Stomach (tissue), 4 donors: ENCODE data around the gene NKIRAS1.

Experiments used
- POLR2A ChIP-seq, 4 donors: fragments of 450-650 bp; IDR thresholded peaks; one replicate each; pipeline ENCODE4 v1.6.1; 2016; ENCODE audit warnings: antibody characterized with exemption in 4 of 4, control low read depth in 2 of 4, mild to moderate bottlenecking in 1 of 4, moderate library complexity in 1 of 4
- TF ChIP-seq, protein P1 (sequence below), 7 experiments: fragments of 450-650 bp in 4 of 7; fragments of 200-600 bp in 3 of 7; sonication (generic) in 3 of 7; IDR thresholded peaks; one replicate each; pipeline ENCODE4 v1.5.1; 2016 to 2019; ENCODE audit warnings: antibody characterized with exemption in 7 of 7, control low read depth in 2 of 7, mild to moderate bottlenecking in 1 of 7

- TF ChIP-seq POLR2A (IDR thresholded peaks at IDR 0.05), result no peak
- TF ChIP-seq, protein P1, sequence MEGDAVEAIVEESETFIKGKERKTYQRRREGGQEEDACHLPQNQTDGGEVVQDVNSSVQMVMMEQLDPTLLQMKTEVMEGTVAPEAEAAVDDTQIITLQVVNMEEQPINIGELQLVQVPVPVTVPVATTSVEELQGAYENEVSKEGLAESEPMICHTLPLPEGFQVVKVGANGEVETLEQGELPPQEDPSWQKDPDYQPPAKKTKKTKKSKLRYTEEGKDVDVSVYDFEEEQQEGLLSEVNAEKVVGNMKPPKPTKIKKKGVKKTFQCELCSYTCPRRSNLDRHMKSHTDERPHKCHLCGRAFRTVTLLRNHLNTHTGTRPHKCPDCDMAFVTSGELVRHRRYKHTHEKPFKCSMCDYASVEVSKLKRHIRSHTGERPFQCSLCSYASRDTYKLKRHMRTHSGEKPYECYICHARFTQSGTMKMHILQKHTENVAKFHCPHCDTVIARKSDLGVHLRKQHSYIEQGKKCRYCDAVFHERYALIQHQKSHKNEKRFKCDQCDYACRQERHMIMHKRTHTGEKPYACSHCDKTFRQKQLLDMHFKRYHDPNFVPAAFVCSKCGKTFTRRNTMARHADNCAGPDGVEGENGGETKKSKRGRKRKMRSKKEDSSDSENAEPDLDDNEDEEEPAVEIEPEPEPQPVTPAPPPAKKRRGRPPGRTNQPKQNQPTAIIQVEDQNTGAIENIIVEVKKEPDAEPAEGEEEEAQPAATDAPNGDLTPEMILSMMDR (IDR thresholded peaks at IDR 0.05), result no peak
These were observed 7.4 kb downstream of the NKIRAS1 start for GRCh38 chr3:23909341-23909740.
